ACC112 (cell line): ENCODE results near the gene MRTFB.

Source experiments
- H2AFZ ChIP-seq: fragments of 200-600 bp; sonication (generic); one replicate; pipeline ENCODE4 v1.6.0; 2017; ENCODE audit warnings: antibody characterized with exemption, low read length; ENCODE audit not compliant: unreplicated experiment
- H3K27ac ChIP-seq: fragments of 200-600 bp; sonication (generic); 2 replicates; pipeline ENCODE4 v1.5.1; 2014; ENCODE audit warnings: low read depth, mild to moderate bottlenecking, antibody characterized with exemption, low read length, moderate library complexity
- H3K27me3 ChIP-seq: fragments of 200-600 bp; sonication (generic); 2 replicates; pipeline ENCODE4 v1.6.1; 2014; ENCODE audit warnings: mild to moderate bottlenecking, antibody characterized with exemption, low read length, moderate library complexity, mixed read lengths; ENCODE audit not compliant: insufficient read depth
- H3K36me3 ChIP-seq: fragments of 200-600 bp; sonication (generic); 2 replicates; pipeline ENCODE4 v1.6.1; 2016; ENCODE audit warnings: mild to moderate bottlenecking, antibody characterized with exemption, low read length, moderate library complexity, mixed read lengths; ENCODE audit not compliant: insufficient read depth
- H3K4me1 ChIP-seq: fragments of 200-600 bp; sonication (generic); one replicate; pipeline ENCODE4 v1.6.1; 2016; ENCODE audit warnings: low read length, mixed read lengths; ENCODE audit not compliant: insufficient read depth, unreplicated experiment, control insufficient read depth
- H3K4me3 ChIP-seq: fragments of 200-600 bp; sonication (generic); 2 replicates; pipeline ENCODE4 v1.5.1; 2014; ENCODE audit warnings: mild to moderate bottlenecking, low read depth, low read length
- H3K79me2 ChIP-seq: fragments of 200-600 bp; sonication (generic); one replicate; pipeline ENCODE4 v1.6.0; 2016; ENCODE audit warnings: low read length; ENCODE audit not compliant: control insufficient read depth, unreplicated experiment, insufficient read depth

Gene MRTFB

DNA sequence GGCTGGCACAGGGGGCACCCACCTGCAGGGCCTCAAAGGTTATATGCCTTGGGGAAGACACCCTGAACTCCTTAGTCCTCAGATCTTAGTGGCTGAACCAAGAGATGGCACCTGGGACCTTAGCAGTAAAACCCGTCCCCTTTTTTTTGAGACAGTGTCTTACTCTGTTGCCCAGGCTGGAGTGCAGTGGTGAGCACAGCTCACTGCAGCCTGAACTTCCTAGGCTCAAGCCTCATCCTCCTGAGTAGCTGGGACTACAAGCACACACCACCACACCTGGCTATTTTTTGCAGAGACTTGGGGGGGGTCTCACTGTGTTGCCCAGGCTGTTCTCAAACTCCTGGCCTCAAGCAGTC is 237.2 kb downstream of the MRTFB start:
- no peaks in the 10 kb centered on the region for H3K27me3 ChIP-seq
- H3K79me2 ChIP-seq = peaks cover 91% of the 10 kb centered on the region
- H3K4me1 ChIP-seq = peaks cover 72% of the 10 kb centered on the region
- H3K27ac ChIP-seq = peak overlapping the region; percentile 55; the same call in 1 of the 2 replicates
- H2AFZ ChIP-seq = no peak overlapping the region
- 0 out of 2 replicates have a peak overlapping the region, but pooled peaks have one; percentile 20 for H3K4me3 ChIP-seq
- no peaks in the 10 kb centered on the region for H3K36me3 ChIP-seq

DNA sequence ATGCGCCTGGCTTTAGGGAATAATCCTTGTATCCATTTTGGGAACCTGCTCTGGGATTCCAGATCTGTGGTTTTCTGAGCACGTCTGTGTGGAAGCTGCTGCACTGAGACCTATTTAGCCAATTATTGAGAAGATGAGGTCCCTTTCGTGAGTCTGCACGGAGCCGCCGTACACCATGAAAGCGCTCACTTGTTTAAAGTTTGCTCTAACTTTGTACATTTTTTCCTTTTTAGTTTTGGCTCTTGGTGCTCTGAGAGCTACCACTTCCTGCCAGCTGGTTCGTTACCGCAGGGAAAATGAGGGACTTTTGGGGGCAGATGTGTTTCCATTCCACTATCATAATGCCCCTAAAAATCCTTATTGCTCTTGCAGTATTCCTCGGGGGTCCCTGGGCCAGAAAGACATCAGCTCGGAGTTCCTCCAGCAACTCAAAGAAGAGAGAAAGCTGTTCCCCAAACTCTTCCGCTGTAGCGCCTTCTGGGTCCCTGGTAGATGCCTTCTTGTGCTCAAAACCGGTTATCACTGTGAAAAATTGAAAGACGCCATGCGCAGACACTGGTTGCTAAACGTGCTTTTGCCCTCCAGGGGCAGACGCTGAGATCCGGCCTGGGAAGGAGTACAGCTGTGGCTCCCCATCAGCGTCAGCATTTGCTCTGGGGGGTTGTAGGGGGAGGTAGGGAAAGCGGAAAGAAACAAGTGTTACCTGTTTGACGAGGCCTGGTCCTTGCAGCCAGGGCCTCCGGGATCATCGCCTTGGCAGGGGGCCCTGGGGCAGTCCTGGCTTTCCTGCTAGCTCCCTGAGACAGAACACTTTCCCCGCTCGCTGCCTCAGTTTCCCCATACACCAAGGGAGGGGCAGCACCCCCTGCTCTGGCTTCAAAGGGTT is 238.1 kb downstream of the MRTFB start:
- Histone ChIP-seq H2AFZ (no peak overlapping the region), H3K4me3 (0 out of 2 replicates have a peak overlapping the region, but pooled peaks have one; percentile 53), H3K79me2 (peaks cover 91% of the 10 kb centered on the region), H3K27ac (peak overlapping the region; percentile 82), H3K4me1 (peaks cover 68% of the 10 kb centered on the region), H3K27me3 (no peaks in the 10 kb centered on the region), H3K36me3 (no peaks in the 10 kb centered on the region)

DNA sequence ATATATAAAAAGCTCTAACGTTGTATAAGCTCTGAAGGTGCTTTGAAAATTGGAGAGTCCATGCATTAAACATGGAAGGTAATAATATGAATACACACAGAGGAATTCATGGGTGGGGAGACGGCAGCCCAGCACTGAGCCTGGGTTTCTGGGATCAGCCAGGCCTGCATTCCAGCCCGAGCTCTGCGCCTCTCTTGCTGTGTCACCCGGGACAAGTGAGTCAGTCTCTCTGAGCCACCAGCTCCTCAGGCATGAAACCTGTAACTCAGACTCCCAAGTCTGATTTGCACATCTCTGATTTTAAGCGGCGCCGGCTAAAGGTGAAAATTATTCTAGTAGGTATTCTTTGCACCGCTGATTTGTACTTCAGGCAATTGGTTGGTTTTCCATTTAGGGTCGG is 238.8 kb downstream of the MRTFB start:
- Histone ChIP-seq H3K4me3 (peak overlapping the region; percentile 53; the same call in 1 of the 2 replicates), H3K36me3 (no peaks in the 10 kb centered on the region), H3K79me2 (peaks cover 90% of the 10 kb centered on the region), H3K27ac (peak overlapping the region; percentile 82), H3K4me1 (peaks cover 66% of the 10 kb centered on the region), H2AFZ (no peak overlapping the region), H3K27me3 (no peaks in the 10 kb centered on the region)

DNA sequence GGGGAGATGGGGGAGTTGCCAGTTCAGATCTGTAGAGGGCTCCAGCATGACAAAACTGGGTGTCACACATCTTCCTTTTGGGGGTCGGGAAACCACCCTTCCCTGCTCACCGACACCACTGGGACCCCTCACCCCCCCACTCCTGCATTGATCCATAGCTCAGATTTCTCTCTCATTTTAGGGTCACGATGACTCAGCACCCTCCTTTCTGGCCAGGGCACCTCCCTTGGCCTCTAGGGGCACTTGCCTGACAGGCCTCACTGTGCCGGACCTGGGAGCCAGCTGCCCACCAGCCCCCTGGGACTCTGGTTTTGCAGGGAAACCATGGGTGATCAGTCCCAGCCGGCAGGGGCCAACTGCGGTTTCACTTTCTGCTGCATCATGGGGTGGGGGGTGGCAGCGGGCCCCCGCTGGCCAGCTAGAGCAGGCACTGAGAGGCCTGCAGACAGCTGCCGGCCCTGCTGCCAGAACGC is 239.4 kb downstream of the MRTFB start:
- H3K36me3 ChIP-seq = no peaks in the 10 kb centered on the region
- H3K4me1 ChIP-seq = peaks cover 59% of the 10 kb centered on the region
- peak overlapping the region; percentile 82 for H3K27ac ChIP-seq
- H3K27me3 ChIP-seq = no peaks in the 10 kb centered on the region
- no peak overlapping the region for H2AFZ ChIP-seq
- peak overlapping the region; percentile 53 for H3K4me3 ChIP-seq
- H3K79me2 ChIP-seq = peaks cover 89% of the 10 kb centered on the region

DNA sequence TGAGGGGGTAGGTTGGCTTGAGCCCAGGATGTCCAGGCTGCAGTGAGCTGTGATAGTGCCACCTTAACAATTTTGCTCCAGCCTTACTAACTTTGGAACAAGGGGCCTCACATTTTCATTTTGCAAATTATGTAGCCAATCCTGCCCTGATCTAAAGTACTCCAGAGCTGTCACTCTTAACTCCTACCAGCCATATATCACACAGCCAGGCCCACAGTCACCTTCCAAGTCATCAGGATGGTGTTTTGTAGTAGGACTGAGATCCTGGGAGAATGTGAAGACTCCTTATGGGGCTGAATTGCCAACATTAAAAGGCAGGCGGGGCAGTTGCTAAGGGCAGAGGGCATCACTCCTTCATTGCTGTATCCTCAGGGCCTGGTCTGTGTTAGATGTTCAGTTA is 243.0 kb downstream of the MRTFB start:
- H3K27ac ChIP-seq = no peak overlapping the region

DNA sequence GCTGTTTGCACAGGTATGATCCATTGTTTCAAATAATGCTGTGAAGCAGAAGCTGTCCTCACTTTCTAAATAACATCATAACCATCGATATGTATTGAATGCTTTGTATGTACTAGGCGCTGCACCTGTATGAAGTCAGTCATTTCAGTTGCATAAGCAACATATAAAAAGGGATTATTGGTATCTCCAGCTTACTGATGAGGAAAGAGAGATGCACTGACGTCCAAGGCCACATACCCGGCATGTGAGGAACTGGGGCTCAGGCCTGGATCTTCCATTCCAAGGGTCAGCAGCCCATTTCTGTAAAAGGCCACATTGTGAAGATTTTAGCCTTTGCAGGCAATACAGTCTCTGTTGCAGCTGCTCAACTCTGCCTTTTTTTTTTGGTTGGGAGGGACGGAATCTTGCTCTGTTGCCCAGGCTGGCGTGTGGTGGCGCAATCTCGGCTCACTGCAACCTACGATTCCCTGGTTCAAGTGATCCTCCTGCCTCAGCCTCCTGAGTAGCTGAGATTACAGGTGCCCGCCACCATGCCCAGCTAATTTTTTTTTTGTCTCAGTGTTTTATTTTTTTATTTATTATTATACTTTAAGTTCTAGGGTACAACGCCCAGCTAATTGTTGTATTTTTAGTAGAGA is 244.7 kb downstream of the MRTFB start:
- no peak overlapping the region for H3K27ac ChIP-seq
- H3K4me3 ChIP-seq = no peak overlapping the region
- 0 out of 2 replicates have a peak, but pooled peaks cover 2% of the 10 kb centered on the region for H3K36me3 ChIP-seq
- H2AFZ ChIP-seq = no peak overlapping the region
- H3K79me2 ChIP-seq = peaks cover 74% of the 10 kb centered on the region
- H3K4me1 ChIP-seq = peaks cover 12% of the 10 kb centered on the region
- no peaks in the 10 kb centered on the region for H3K27me3 ChIP-seq

More for the DNA sequence above, 243.0 kb downstream of the MRTFB start:
- peaks cover 29% of the 10 kb centered on the region for H3K4me1 ChIP-seq
- H3K36me3 ChIP-seq = no peaks in the 10 kb centered on the region
- peaks cover 73% of the 10 kb centered on the region for H3K79me2 ChIP-seq
- no peak overlapping the region for H3K4me3 ChIP-seq
- no peak overlapping the region for H2AFZ ChIP-seq
- no peaks in the 10 kb centered on the region for H3K27me3 ChIP-seq
